ENCODE data around the gene CALR.
A peak's percentile ranks its signal among the peaks of the same experiment; 100 is the strongest.
"Not testable (repeated sequence)": the region's sequence is repeated elsewhere in the genome, so short reads cannot be mapped to it uniquely, and the experiment has no call there.

The CALR gene

DNA sequence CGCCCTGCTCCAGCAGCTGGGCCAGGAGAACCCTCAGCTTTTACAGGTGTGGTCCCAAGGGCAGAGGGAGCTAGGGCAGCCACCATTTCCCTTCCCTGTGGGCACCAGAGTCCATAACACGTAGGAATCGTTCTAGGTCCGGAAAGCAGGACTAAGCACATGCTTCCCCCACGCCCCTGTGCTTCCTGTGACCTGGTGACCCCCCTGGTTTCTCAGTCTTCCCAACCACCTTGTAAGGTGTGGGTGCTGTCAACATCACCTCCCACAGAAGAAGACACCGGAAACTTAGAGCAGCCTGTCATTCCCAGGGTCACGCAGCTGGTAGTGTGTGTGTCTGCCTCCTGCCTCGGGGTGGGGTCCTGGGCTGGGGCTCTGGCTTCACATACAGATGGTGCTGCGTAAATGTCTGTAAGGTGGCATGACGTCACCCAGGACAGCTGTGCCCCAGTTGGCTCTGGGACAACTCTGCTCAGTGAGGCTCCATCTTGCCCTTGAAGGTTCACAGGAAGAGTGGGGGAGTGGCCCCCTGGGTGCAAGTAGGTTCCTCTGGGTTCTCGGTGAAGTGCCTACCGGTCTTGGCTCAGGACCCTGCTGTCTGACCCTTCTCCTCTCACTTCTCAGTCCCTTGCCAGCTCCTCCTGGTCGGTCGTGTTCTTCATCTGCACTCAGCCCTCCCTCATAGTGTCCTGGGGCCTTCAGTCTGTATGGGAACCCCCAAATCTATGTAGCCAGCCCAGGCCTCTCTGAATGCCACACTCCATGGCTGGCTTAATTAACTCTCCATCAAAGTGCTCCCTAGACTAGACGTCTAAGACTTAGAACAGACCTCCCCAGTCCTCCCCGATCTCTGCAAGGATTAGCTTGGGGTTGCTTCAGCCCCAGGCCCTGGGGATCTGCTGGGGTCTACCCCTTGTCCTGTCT, 11.2 kb downstream of the CALR start:
- peaks cover 17% of the 10 kb centered on the region for H3K4me1 ChIP-seq (ENCODE audit: insufficient read depth, insufficient read length)
- peaks cover 80% of the 10 kb centered on the region for H3K36me3 ChIP-seq (ENCODE audit: insufficient read depth, insufficient read length, low read length)
- no peaks in the 10 kb centered on the region for H3K27me3 ChIP-seq (ENCODE audit: insufficient read depth, insufficient read length)
- H3K9me3 ChIP-seq (ENCODE audit: insufficient read depth, low read length), result no peaks in the 10 kb centered on the region
- no peak overlapping the region for H3K4me3 ChIP-seq (ENCODE audit: insufficient read length, low read depth)
- TF ChIP-seq YY1 (IDR thresholded peaks at IDR 0.05; ENCODE audit: insufficient read depth, insufficient read length) (no peak), SUZ12 (IDR thresholded peaks at IDR 0.05; ENCODE audit: extremely low read depth, insufficient read depth, insufficient read length) (no peak), ZNF274 (IDR thresholded peaks at IDR 0.05; ENCODE audit: low read depth, low read length) (no peak)
- no peak for DNase-seq (ENCODE audit: low read depth, low spot score)
- peak overlapping the region; percentile 52 for H3K9ac ChIP-seq (ENCODE audit: insufficient read length, low read depth)

DNA sequence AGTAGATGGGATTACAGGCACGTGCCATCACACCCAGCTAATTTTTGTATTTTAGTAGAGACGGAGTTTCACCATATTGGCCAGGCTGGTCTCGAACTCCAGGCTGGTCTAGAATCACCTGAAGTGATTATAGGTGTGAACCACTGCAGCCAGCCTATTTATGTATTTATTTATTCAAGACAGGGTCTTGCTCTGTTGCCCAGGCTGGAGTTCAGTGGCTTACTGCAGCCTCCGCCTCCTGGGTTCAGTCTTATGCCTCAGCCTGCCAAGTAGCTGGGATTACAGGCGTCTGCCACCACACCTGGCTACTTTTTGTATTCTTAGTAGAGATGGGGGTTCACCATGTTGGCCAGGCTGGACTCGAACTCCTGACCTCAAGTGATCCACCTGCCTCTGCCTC, 13.6 kb downstream of the CALR start:
- Histone ChIP-seq H3K4me1 (ENCODE audit: insufficient read depth, insufficient read length) (peaks cover 17% of the 10 kb centered on the region), H3K36me3 (ENCODE audit: insufficient read depth, insufficient read length, low read length) (peaks cover 85% of the 10 kb centered on the region)
- not testable (repeated sequence) for H3K9ac ChIP-seq (ENCODE audit: insufficient read length, low read depth); H3K4me3 ChIP-seq (ENCODE audit: insufficient read length, low read depth); H3K9me3 ChIP-seq (ENCODE audit: insufficient read depth, low read length); DNase-seq (ENCODE audit: low read depth, low spot score); H3K27me3 ChIP-seq (ENCODE audit: insufficient read depth, insufficient read length)

DNA sequence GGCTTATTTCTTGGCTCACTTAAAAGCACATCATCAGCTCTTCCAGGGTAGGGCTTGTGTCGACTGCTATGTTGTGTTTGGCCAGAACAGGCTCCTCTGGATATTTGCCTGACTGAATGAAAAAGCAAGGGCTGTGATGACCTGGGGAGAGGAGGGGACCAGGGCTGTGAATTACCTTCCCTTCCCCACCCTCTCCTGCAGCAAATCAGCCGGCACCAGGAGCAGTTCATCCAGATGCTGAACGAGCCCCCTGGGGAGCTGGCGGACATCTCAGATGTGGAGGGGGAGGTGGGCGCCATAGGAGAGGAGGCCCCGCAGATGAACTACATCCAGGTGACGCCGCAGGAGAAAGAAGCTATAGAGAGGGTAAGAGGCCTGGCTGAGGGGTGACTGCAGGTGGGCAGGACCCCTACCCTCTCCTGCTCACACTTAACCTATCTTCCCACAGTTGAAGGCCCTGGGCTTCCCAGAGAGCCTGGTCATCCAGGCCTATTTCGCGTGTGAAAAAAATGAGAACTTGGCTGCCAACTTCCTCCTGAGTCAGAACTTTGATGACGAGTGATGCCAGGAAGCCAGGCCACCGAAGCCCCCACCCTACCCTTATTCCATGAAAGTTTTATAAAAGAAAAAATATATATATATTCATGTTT, 14.2 kb downstream of the CALR start:
- Histone ChIP-seq H3K4me3 (ENCODE audit: insufficient read length, low read depth) (no peak overlapping the region), H3K4me1 (ENCODE audit: insufficient read depth, insufficient read length) (peaks cover 15% of the 10 kb centered on the region), H3K9me3 (ENCODE audit: insufficient read depth, low read length) (no peaks in the 10 kb centered on the region), H3K27me3 (ENCODE audit: insufficient read depth, insufficient read length) (no peaks in the 10 kb centered on the region), H3K9ac (ENCODE audit: insufficient read length, low read depth) (no peak overlapping the region), H3K36me3 (ENCODE audit: insufficient read depth, insufficient read length, low read length) (peaks cover 80% of the 10 kb centered on the region)
- no peak for TF ChIP-seq YY1 (IDR thresholded peaks at IDR 0.05; ENCODE audit: insufficient read depth, insufficient read length)
- no peak for TF ChIP-seq ZNF274 (IDR thresholded peaks at IDR 0.05; ENCODE audit: low read depth, low read length)
- TF ChIP-seq SUZ12 (IDR thresholded peaks at IDR 0.05; ENCODE audit: extremely low read depth, insufficient read depth, insufficient read length), result no peak
- DNase-seq (ENCODE audit: low read depth, low spot score), result no peak

DNA sequence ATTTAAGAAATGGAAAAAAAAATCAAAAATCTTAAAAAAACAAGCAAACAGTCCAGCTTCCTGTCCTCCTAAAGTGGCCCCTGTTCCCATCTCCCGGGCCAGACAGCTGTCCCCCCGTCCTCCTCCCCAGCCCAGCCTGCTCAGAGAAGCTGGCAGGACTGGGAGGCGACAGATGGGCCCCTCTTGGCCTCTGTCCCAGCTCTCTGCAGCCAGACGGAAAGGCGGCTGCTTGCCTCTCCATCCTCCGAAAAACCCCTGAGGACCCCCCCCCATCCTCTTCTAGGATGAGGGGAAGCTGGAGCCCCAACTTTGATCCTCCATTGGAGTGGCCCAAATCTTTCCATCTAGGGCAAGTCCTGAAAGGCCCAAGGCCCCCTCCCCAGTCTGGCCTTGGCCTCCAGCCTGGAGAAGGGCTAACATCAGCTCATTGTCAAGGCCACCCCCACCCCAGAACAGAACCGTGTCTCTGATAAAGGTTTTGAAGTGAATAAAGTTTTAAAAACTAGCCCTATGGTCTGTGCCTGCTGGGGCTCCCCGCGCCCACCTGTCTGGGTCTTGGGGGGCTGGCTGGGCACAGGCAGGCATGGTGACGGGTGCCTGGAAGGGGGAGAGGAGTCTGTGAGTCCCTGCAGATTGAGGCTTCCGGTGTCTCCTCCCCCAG, 14.9 kb downstream of the CALR start:
- DNase-seq (ENCODE audit: low read depth, low spot score), result no peak
- H3K27me3 ChIP-seq (ENCODE audit: insufficient read depth, insufficient read length), result no peaks in the 10 kb centered on the region
- TF ChIP-seq YY1 (IDR thresholded peaks at IDR 0.05; ENCODE audit: insufficient read depth, insufficient read length), result no peak
- peak overlapping the region; percentile 10 for H3K9ac ChIP-seq (ENCODE audit: insufficient read length, low read depth)
- peaks cover 74% of the 10 kb centered on the region for H3K36me3 ChIP-seq (ENCODE audit: insufficient read depth, insufficient read length, low read length)
- H3K4me1 ChIP-seq (ENCODE audit: insufficient read depth, insufficient read length), result peaks cover 8% of the 10 kb centered on the region
- no peak overlapping the region for H3K4me3 ChIP-seq (ENCODE audit: insufficient read length, low read depth)
- no peaks in the 10 kb centered on the region for H3K9me3 ChIP-seq (ENCODE audit: insufficient read depth, low read length)

DNA sequence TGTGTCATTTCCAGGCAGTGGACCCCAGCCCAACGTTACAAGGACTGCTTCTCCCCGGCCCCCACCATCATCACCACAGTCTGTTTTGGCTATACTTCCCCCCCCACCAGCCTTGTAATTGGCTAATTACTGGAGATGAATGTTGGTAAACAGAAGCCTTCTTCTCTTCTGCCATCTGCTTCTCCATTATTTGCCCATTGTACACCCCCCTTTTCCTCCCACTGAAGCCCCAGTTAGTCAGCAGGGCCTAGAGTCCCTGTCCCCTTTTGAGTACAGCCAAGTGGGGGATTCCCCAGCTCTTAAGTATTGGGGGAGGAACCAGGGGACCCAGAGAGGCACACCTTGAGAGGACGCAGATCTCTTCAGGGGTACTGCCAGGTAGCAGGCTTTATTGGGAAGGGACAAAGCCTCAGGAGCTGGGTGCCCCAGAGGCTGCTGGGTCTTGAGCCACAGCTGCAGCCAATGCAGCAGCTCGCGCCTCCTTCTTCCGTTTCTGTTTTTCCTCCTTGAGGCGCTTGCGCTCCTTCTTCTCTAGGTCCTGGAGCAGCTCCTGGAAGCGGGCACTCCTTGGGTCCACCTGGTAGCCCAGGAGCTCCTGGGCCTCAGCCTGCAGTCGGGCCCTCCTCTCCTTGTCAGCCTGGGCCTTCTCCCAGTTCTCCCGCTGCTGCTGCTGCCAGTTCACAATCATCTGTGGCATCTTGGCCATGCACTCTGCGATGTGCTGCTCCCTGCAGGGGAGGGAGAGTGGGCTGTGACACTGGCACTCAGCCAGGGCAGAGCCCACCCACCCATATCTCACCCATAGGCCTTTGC, 15.6 kb downstream of the CALR start:
- TF ChIP-seq SUZ12 (IDR thresholded peaks at IDR 0.05; ENCODE audit: extremely low read depth, insufficient read depth, insufficient read length), result no peak
- no peak for TF ChIP-seq ZNF274 (IDR thresholded peaks at IDR 0.05; ENCODE audit: low read depth, low read length)
- no peak for TF ChIP-seq YY1 (IDR thresholded peaks at IDR 0.05; ENCODE audit: insufficient read depth, insufficient read length)
- no peaks in the 10 kb centered on the region for H3K27me3 ChIP-seq (ENCODE audit: insufficient read depth, insufficient read length)
- DNase-seq (ENCODE audit: low read depth, low spot score), result no peak
- peaks cover 66% of the 10 kb centered on the region for H3K36me3 ChIP-seq (ENCODE audit: insufficient read depth, insufficient read length, low read length)
- H3K4me1 ChIP-seq (ENCODE audit: insufficient read depth, insufficient read length), result peaks cover 6% of the 10 kb centered on the region
- no peak overlapping the region for H3K4me3 ChIP-seq (ENCODE audit: insufficient read length, low read depth)
- no peaks in the 10 kb centered on the region for H3K9me3 ChIP-seq (ENCODE audit: insufficient read depth, low read length)
- H3K9ac ChIP-seq (ENCODE audit: insufficient read length, low read depth), result peak overlapping the region; percentile 10

DNA sequence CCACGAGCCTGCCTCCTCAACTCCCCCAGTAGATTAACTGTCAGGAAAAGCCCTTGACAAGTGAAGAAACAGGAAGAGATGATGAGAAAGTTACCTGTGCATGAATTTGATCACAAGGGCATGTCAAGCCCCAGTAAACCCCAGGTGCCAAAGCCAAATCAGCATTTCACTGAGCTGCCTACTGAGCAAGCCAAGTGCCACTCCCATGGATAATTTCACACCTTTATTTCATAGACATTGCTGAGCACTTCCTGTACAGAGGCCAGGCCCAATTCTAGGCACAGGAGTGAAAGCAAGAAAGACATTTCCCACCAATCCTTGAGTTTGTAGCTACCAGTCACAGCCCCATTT, 16.2 kb downstream of the CALR start:
- Histone ChIP-seq H3K36me3 (ENCODE audit: insufficient read depth, insufficient read length, low read length) (peaks cover 60% of the 10 kb centered on the region), H3K9me3 (ENCODE audit: insufficient read depth, low read length) (no peaks in the 10 kb centered on the region), H3K9ac (ENCODE audit: insufficient read length, low read depth) (no peak overlapping the region), H3K4me1 (ENCODE audit: insufficient read depth, insufficient read length) (peaks cover 6% of the 10 kb centered on the region), H3K4me3 (ENCODE audit: insufficient read length, low read depth) (no peak overlapping the region), H3K27me3 (ENCODE audit: insufficient read depth, insufficient read length) (no peaks in the 10 kb centered on the region)
- no peak for TF ChIP-seq YY1 (IDR thresholded peaks at IDR 0.05; ENCODE audit: insufficient read depth, insufficient read length)
- TF ChIP-seq ZNF274 (IDR thresholded peaks at IDR 0.05; ENCODE audit: low read depth, low read length), result no peak
- TF ChIP-seq SUZ12 (IDR thresholded peaks at IDR 0.05; ENCODE audit: extremely low read depth, insufficient read depth, insufficient read length), result no peak
- no peak for DNase-seq (ENCODE audit: low read depth, low spot score)

DNA sequence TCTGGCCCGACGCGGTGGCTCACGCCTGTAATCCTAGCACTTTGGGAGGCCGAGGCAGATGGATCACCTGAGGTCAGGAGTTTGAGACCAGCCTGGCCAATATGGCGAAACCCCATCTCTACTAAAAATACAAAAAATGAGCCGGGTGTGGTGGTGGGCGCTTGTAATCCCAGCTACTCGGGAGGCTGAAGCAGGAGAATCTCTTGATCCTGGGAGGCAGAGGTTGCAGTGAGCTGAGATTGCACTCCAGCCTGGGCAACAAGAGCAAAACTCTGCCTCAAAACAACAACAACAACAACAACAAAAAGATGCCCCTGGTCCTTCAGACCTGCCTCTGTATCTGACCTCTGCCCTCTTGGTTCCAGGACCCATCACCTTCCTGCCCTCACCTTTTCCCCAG, 17.2 kb downstream of the CALR start:
- not testable (repeated sequence) for H3K4me1 ChIP-seq (ENCODE audit: insufficient read depth, insufficient read length); DNase-seq (ENCODE audit: low read depth, low spot score); H3K9me3 ChIP-seq (ENCODE audit: insufficient read depth, low read length); H3K9ac ChIP-seq (ENCODE audit: insufficient read length, low read depth); H3K27me3 ChIP-seq (ENCODE audit: insufficient read depth, insufficient read length)
- peak overlapping the region; percentile 100 for H3K4me3 ChIP-seq (ENCODE audit: insufficient read length, low read depth)
- H3K36me3 ChIP-seq (ENCODE audit: insufficient read depth, insufficient read length, low read length), result peaks cover 51% of the 10 kb centered on the region

All from NT2/D1 (cell line).